PC-9 (cell line): Measurements from ENCODE around the gene SPEN.

ENCODE experiments used
- EZH2 ChIP-seq: fragments of 200-600 bp; sonication (generic); IDR thresholded peaks from 2 replicates; pipeline ENCODE4 v1.8.0; 2017; ENCODE audit warnings: antibody characterized with exemption, low read depth
- TF ChIP-seq, protein P1 (sequence below): fragments of 200-600 bp; sonication (generic); conservative IDR thresholded peaks from 2 replicates; pipeline ENCODE4 v1.6.1; 2017; ENCODE audit warnings: mixed run types, antibody characterized with exemption, mild to moderate bottlenecking, moderate library complexity

DNA sequence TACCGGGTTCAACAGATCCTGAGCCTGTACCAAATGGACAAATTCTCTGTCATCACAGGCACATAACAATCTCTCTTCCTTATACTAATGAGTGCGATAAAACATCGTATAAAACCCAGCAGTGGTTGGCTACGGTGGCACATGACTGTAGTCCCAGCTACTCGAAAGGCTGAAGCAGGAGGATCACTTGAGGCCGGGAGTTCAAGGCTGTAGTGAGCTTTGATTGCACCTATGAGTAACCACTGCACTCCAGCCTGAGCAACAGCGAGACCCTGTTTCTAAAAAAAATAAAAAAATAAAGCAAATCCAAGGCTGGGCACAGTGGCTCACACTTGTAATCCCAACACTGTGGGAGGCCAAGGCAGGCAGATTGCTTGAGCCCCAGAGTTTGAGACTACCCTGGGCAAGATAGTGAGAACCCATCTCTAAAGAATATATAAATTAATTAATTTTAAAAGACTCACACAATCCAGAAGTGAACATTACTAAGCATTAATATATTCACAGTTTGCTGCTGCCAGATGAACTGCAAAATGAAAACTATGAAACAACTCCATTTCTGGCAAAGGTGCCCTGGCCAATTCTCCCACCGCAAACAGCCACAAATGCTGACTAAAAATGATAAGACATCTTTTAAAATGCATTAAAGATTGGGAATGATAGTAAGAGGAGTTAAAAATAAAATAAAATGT, 115.3 kb downstream of the SPEN start:
- TF ChIP-seq, protein P1, sequence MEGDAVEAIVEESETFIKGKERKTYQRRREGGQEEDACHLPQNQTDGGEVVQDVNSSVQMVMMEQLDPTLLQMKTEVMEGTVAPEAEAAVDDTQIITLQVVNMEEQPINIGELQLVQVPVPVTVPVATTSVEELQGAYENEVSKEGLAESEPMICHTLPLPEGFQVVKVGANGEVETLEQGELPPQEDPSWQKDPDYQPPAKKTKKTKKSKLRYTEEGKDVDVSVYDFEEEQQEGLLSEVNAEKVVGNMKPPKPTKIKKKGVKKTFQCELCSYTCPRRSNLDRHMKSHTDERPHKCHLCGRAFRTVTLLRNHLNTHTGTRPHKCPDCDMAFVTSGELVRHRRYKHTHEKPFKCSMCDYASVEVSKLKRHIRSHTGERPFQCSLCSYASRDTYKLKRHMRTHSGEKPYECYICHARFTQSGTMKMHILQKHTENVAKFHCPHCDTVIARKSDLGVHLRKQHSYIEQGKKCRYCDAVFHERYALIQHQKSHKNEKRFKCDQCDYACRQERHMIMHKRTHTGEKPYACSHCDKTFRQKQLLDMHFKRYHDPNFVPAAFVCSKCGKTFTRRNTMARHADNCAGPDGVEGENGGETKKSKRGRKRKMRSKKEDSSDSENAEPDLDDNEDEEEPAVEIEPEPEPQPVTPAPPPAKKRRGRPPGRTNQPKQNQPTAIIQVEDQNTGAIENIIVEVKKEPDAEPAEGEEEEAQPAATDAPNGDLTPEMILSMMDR, result no peak
- no peak for TF ChIP-seq EZH2
